C1 segment of cervical spinal cord (tissue), 14 donors: ENCODE measurements around the gene ALK.
"Not testable (repeated sequence)": the region's sequence is repeated elsewhere in the genome, so short reads cannot be mapped to it uniquely, and the experiment has no call there.

Source experiments
- DNase-seq, 14 donors: peaks; one replicate each; lab custom pipeline; 2025; lab: John Stamatoyannopoulos, UW

Gene ALK

GRCh38 chr2:29841386-29842004 lies 79.9 kb downstream of the ALK start:
- peak in 1 of 14 donors; percentile 9 for DNase-seq

GRCh38 chr2:29839306-29839705 lies 82.1 kb downstream of the ALK start:
- no peak for DNase-seq

DNA sequence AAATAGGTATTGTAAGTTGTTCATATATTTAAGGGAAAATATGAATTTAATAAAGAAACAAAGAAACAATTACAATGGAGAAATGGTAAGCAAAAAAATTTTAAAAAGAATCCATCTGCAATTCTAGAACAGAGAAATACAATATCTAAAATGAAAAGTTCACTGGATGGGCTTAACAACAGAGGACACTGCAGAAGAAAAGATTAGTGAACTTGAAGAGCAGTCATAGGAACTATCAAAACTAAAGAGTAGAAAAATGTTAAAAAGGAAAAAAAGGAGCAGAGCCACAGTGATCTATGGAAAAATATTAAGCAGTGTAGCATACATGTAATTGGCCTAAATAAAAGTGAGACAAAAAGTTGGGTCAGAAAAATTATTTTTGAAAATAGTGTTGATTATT lies 83.5 kb downstream of the ALK start:
- DNase-seq, result no peak

DNA sequence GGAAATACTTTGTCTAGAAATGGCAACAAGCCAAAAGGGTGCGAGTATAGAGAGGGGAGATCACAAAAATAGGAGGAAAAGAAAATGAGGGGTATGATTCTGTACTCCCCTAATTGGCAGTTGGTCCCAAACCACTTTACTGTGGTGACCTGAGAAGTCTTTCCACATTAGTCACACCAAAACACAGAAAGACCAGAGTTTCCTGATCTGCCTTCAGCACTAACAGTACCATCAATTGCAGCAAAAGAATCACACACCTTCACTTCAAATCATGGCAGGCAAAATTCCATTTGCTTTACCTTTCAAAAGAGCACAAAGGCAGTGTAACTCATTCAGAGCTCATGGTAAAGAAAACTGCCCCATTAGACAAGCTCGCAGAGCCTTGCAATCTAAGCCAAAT lies 86.8 kb downstream of the ALK start:
- no peak for DNase-seq

- no peak for DNase-seq
Observed at GRCh38 chr2:29834036-29834540, 87.3 kb downstream of the ALK start.

GRCh38 chr2:29831560-29831959 lies 89.8 kb downstream of the ALK start:
- no peak for DNase-seq

DNA sequence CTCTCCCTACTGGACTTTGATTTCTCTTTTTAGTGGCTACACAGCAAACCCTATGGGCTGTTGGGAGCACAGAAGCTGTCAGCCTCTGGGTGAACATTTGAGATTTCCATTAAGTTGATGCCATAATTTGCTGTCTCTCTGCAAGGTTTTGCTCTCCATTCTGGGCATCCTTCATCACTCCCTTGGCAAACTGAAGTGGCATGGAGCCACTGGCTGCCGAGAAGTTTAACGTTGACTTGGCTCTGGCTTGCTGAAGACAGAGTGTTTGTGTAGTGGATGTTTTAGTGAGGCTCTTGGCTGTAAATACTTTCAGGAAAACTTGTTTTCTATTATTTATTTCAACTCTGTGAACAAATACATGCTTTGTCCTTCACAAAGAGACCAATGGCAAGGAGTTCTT lies 91.5 kb downstream of the ALK start:
- DNase-seq, result peak in 7 of 14 donors; percentile 9 to 65 (median 27)

GRCh38 chr2:29824145-29824544 lies 97.2 kb downstream of the ALK start:
- not testable (repeated sequence) for DNase-seq

DNA sequence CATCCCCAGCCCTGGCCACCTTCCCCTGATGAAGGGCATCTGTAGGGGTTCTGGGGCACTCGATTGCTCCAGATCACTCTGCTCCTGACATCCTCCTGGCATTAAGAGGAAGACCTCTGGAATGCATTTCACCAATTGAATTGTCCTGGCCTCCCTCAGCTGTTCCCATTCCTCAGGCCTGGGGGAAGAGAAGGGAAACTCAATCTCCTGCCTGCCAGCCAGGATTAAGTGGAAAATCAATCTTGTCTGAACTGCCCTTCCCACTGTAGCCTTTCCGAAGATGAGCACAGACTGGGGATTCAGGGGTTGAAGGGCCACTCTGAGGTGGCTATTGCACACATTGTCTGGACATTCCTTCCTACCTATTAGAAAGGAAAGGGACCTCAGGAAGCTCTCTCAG lies 99.8 kb downstream of the ALK start:
- no peak for DNase-seq

DNA sequence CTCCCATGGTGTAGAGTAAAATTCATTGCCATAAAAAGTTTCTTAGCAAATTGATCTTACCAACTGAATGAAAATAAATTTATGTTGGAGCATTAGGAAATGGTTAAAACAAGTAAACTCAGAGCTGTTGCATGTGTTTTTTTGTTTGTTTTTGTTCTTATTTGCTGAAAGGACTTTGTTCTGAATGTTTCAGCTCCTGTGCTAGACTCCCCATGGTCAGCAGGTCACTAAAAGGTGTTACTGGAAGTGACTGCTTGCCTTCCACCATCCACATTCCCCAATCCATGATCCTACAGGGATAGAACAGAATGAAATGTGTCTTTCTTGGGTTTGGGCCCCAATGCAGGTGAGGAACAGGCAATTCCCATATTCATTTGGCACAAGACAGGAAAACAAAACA lies 101.8 kb downstream of the ALK start:
- DNase-seq, result no peak

- DNase-seq, result peak in 6 of 14 donors; percentile 3 to 37 (median 7)
Observed at GRCh38 chr2:29817801-29818680, 103.3 kb downstream of the ALK start.

- DNase-seq, result no peak
Observed at GRCh38 chr2:29817299-29817698, 104.1 kb downstream of the ALK start.

- DNase-seq, result no peak
Observed at GRCh38 chr2:29816651-29817050, 104.7 kb downstream of the ALK start.

GRCh38 chr2:29811378-29811777 lies 110.0 kb downstream of the ALK start:
- no peak for DNase-seq

GRCh38 chr2:29810956-29811355 lies 110.4 kb downstream of the ALK start:
- no peak for DNase-seq

DNA sequence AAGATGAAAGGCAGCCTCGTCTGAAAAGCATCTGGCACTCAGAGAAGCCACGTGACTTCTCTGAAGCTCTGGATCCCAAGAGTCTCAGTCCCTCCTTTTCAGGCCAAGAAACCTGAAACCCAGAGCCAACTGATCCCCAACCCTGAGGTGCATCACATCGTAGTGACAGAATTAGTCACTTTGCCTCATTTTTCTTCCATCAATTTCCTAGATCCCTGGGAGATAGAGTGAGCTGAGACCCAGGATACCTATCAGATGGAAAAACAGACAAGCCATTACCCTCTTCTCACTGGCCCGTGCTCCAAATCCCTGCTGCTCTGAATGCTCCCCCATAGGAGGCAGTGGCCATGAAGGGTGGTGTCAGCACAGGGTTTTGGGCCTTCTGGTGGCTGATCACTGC lies 113.1 kb downstream of the ALK start:
- no peak for DNase-seq

DNA sequence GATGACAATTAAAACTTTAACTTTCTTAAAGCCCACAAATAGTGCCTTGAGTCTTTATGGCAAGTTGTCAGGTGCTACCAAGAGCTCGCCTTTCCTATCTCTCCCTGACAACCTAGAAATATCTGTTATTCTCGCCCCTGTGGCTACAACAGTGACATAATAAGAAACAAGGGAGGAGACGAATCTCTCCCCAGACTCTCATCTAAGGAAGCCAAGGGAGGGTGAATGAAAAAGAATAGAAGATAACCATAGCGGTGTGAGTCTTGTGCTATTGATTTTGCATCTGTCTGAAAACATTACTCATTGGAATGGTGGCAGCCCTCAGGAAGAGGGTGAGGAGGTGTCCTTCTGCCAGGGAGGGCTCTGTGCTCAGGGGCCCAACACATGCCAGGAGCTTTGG lies 114.3 kb downstream of the ALK start:
- no peak for DNase-seq

DNA sequence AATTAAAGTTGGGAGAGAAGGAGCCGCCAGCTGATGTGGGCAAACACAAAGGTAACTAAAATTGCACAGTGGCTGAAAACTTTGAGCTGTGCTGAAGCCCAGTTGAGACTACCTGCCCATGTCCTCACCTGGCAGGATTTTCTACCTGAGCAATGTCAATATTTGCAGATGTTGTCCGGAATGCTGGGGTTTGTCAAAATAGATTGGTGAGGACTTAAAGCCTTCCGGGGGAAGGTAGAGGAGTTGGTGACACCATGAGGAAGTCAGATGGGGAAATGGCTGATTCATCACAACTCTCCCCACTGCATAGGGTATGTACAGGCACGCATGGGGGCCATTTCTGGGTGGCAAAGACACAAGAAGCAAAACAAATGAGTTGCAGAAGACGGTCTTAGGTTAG lies 114.9 kb downstream of the ALK start:
- DNase-seq, result no peak

- no peak for DNase-seq
Observed at GRCh38 chr2:29804671-29805070, 116.7 kb downstream of the ALK start.

DNA sequence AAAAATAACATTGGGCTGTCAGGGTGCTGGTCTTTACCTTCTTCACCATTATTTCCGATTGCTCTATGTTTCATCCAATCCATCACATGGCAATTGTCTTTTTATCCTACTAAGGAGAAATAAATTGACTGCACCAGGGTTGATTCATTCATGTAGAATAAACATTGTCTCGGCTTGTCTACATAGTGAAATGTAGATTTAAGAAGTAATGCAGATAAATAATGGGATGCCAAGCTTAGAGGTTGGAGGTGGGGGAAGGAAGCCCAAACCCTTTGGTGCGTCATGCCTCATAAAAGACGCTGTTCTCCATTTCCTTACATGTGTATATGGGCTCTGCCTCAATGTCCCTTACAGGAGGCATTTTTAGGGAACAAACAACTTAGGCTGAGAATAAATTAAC lies 117.8 kb downstream of the ALK start:
- no peak for DNase-seq

DNA sequence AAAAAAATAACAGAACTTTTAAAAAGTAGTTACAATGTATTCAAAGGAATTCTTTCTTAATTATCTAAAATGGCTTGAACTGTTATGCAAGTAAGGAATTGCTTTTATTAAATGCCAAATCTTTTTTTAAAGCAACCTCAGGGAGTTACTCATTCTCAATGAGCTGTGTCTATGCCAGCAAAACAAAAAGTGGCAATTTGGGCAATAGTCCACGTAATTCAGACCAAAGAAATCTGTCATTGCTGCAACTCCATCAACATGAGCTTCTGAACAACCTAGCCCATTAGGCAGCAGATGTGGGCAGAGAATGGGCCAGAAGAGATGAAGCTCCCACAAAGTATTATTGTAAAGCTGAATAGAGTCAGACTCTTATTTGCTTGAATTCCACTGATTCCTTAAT lies 118.4 kb downstream of the ALK start:
- no peak for DNase-seq

DNA sequence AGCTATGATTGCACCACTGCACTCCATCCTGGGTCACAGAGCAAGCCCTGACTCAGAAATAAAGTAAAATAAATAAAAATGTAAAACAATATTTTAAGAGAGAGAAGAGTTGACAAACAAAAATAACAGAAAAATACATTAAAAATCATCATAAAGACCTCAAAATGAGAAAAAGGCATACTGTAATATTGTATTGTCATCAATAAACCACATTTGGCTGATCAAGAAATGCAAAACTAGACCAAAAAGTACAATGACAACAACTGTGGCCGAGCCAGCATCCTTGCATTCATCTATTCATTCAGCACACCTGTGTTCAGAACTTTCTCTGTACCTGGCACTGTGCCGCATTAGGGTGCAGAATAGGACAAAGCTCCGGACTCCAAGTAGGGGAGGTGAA lies 121.8 kb downstream of the ALK start:
- no peak for DNase-seq

GRCh38 chr2:29797916-29798315 lies 123.5 kb downstream of the ALK start:
- DNase-seq, result no peak
